H9 (cell line): ENCODE results near the gene EYA4. TPM values are rescaled to one million over a fixed set of nuclear protein-coding genes. Genes with fewer than 3 reads are reported as not detected.

Source experiments
- DNase-seq: peaks from one replicate; pipeline ENCODE4 v3.0.0-alpha.2; 2017
- H2AFZ ChIP-seq: one replicate; pipeline ENCODE4 v1.6.1; 2013; ENCODE audit warnings: mild to moderate bottlenecking, low read length, control low read depth, moderate library complexity
- H2AK5ac ChIP-seq: 2 replicates; pipeline ENCODE4 v1.6.1; 2013; ENCODE audit warnings: low read length, control low read depth, mixed read lengths; ENCODE audit not compliant: insufficient read length
- H2BK120ac ChIP-seq: one replicate; pipeline ENCODE4 v1.6.1; 2013; ENCODE audit warnings: low read depth, mild to moderate bottlenecking, low read length, control low read depth, inconsistent platforms; ENCODE audit not compliant: poor library complexity, severe bottlenecking
- H2BK12ac ChIP-seq: 2 replicates; pipeline ENCODE4 v1.6.1; 2013; ENCODE audit warnings: low read length, control low read depth, mixed read lengths, low read depth; ENCODE audit not compliant: insufficient read length
- H2BK15ac ChIP-seq: 2 replicates; pipeline ENCODE4 v1.6.1; 2013; ENCODE audit warnings: low read depth, low read length, control low read depth
- H2BK20ac ChIP-seq: one replicate; pipeline ENCODE4 v1.6.1; 2013; ENCODE audit warnings: low read depth, mild to moderate bottlenecking, low read length, control low read depth, inconsistent platforms; ENCODE audit not compliant: poor library complexity, severe bottlenecking
- H2BK5ac ChIP-seq: 2 replicates; pipeline ENCODE4 v1.6.1; 2013; ENCODE audit warnings: low read length, control low read depth, mixed read lengths; ENCODE audit not compliant: insufficient read length
- H3K14ac ChIP-seq: 2 replicates; pipeline ENCODE4 v1.6.1; 2013; ENCODE audit warnings: low read length, control low read depth; ENCODE audit not compliant: insufficient read depth
- H3K18ac ChIP-seq: 2 replicates; pipeline ENCODE4 v1.6.1; 2013; ENCODE audit warnings: low read depth, mild to moderate bottlenecking, mixed read lengths, low read length, control low read depth; ENCODE audit not compliant: insufficient read length
- H3K23ac ChIP-seq: 2 replicates; pipeline ENCODE4 v1.6.1; 2013; ENCODE audit warnings: low read length, control low read depth, mixed read lengths, low read depth; ENCODE audit not compliant: insufficient read length
- H3K23me2 ChIP-seq: 2 replicates; pipeline ENCODE4 v1.6.1; 2013; ENCODE audit warnings: low read depth, mild to moderate bottlenecking, mixed read lengths, low read length, control low read depth; ENCODE audit not compliant: insufficient read length, poor library complexity, severe bottlenecking
- H3K27ac ChIP-seq: 2 replicates; pipeline ENCODE4 v1.5.1; 2013; ENCODE audit warnings: low read length, control low read depth, mixed read lengths, low read depth; ENCODE audit not compliant: insufficient read length
- H3K27me3 ChIP-seq: 2 replicates; pipeline ENCODE4 v1.6.1; 2013; ENCODE audit warnings: low read length, control low read depth, inconsistent platforms; ENCODE audit not compliant: insufficient read depth
- H3K4ac ChIP-seq: 2 replicates; pipeline ENCODE4 v1.6.1; 2013; ENCODE audit warnings: low read depth, mild to moderate bottlenecking, control low read depth, inconsistent platforms, low read length, moderate library complexity
- H3K4me1 ChIP-seq: 2 replicates; pipeline ENCODE4 v1.6.1; 2013; ENCODE audit warnings: low read length, control low read depth, inconsistent platforms; ENCODE audit not compliant: insufficient read depth
- H3K4me2 ChIP-seq: 2 replicates; pipeline ENCODE4 v1.6.1; 2013; ENCODE audit warnings: low read length, control low read depth, mixed read lengths; ENCODE audit not compliant: insufficient read length, insufficient read depth
- H3K56ac ChIP-seq: 2 replicates; pipeline ENCODE4 v1.6.1; 2013; ENCODE audit warnings: low read depth, mild to moderate bottlenecking, mixed read lengths, low read length, control low read depth; ENCODE audit not compliant: insufficient read length
- H3K79me1 ChIP-seq: 2 replicates; pipeline ENCODE4 v1.6.1; 2013; ENCODE audit warnings: low read depth, mild to moderate bottlenecking, moderate library complexity, low read length, control low read depth, inconsistent platforms; ENCODE audit not compliant: insufficient read depth, poor library complexity, severe bottlenecking
- H3K79me2 ChIP-seq: 2 replicates; pipeline ENCODE4 v1.6.1; 2013; ENCODE audit warnings: low read length, control low read depth, inconsistent platforms; ENCODE audit not compliant: insufficient read depth
- H3K9ac ChIP-seq: 2 replicates; pipeline ENCODE4 v1.6.1; 2013; ENCODE audit warnings: low read length, control low read depth, mixed read lengths; ENCODE audit not compliant: insufficient read length; ENCODE audit errors: extremely low read depth
- H3K9me3 ChIP-seq: one replicate; pipeline ENCODE4 v1.6.1; 2013; ENCODE audit warnings: low read depth, low read length, inconsistent platforms; ENCODE audit not compliant: control insufficient read depth
- H3T11ph ChIP-seq: one replicate; pipeline ENCODE4 v1.6.1; 2013; ENCODE audit warnings: mild to moderate bottlenecking, low read length, control low read depth, inconsistent platforms
- H4K20me1 ChIP-seq: one replicate; pipeline ENCODE4 v1.6.1; 2013; ENCODE audit not compliant: control insufficient read depth, insufficient read length, insufficient read depth
- H4K5ac ChIP-seq: 2 replicates; pipeline ENCODE4 v1.6.1; 2013; ENCODE audit warnings: low read depth, mild to moderate bottlenecking, mixed read lengths, low read length, control low read depth; ENCODE audit not compliant: insufficient read length
- H4K8ac ChIP-seq: replicated peaks from 2 replicates; pipeline ENCODE4 v1.6.1; 2013; ENCODE audit warnings: low read length, control low read depth, mixed read lengths, low read depth; ENCODE audit not compliant: insufficient read length
- H4K91ac ChIP-seq: 2 replicates; pipeline ENCODE4 v1.6.1; 2013; ENCODE audit warnings: low read depth, mild to moderate bottlenecking, moderate library complexity, mixed read lengths, low read length, control low read depth; ENCODE audit not compliant: insufficient read length
- H3K27ac Mint-ChIP-seq, 3 experiments: 2 replicates in 2 of 3; 3 replicates in 1 of 3; pipeline ENCODE4 v1.8.0; 2020 to 2021; ENCODE audit warnings: mixed read lengths in 3 of 3, mild to moderate bottlenecking in 1 of 3, moderate library complexity in 1 of 3
- H3K27me3 Mint-ChIP-seq: 2 replicates; pipeline ENCODE4 v1.8.0; 2021; ENCODE audit warnings: low read depth, mild to moderate bottlenecking, moderate library complexity, mixed read lengths
- H3K36me3 Mint-ChIP-seq, 3 experiments: 2 replicates in 2 of 3; 3 replicates in 1 of 3; pipeline ENCODE4 v1.8.0; 2020 to 2021; ENCODE audit warnings: low read depth in 3 of 3, mixed read lengths in 3 of 3; ENCODE audit not compliant: insufficient read depth in 1 of 3
- H3K4me1 Mint-ChIP-seq, 2 experiments: 2 replicates each; pipeline ENCODE4 v1.8.0; 2020; ENCODE audit warnings: mixed read lengths in 2 of 2
- H3K4me3 Mint-ChIP-seq, 2 experiments: 2 replicates in 1 of 2; 3 replicates in 1 of 2; pipeline ENCODE4 v1.8.0; 2020 to 2021; ENCODE audit warnings: mild to moderate bottlenecking in 2 of 2, mixed read lengths in 2 of 2, moderate library complexity in 1 of 2
- H3K9me3 Mint-ChIP-seq, 2 experiments: 2 replicates in 1 of 2; 3 replicates in 1 of 2; pipeline ENCODE4 v1.8.0; 2020; ENCODE audit warnings: mild to moderate bottlenecking in 2 of 2, mixed read lengths in 2 of 2, moderate library complexity in 1 of 2
- WGBS: extraction: QIAGEN DNeasy Blood & Tissue Kit; methylation state at CpG from one replicate; pipeline ENCODE4 v1.1.7; 2013; ENCODE audit warnings: missing lambda C conversion rate, low lambda C conversion rate, mixed read lengths; ENCODE audit not compliant: insufficient read length; ENCODE audit errors: extremely low coverage; 5-methylcytosine and 5-hydroxymethylcytosine counted together
- total RNA-seq: library from RNA; stranded (reverse); gene quantifications from 2 replicates; pipeline ENCODE4 v1.2.1, GENCODE V29; 2021
- TF ChIP-seq, protein P1 (sequence below): fragments of 200-600 bp; sonication (generic); conservative IDR thresholded peaks from 3 replicates; pipeline ENCODE4 v1.8.0; 2021; ENCODE audit warnings: antibody characterized with exemption, mild to moderate bottlenecking

EYA4 gene
- total RNA-seq, 1 experiment from 2014 or later = 0.26 TPM

DNA sequence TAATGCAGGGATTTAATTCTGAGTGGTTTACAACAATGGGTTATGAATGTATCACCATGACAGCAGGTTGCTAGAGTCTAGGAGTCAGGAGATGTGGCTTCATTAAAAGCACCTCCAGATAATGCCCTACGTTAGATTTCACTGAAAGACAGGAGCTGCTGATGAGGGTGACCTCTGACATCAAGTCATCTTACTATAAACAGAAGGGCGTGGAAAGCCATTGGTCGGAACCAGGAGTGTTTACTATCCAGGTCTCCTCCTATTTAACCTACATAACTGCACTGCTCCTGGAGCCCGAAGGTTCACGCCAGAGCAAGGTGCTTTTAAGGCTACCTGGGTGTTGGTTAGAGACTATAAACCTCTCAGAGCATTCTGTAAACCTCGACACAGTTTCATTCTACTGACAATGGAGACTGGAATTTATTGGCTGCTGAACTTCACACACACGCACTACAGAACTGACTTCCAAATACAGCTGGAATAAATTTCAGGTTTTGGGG, 128.7 kb downstream of the EYA4 start:
- Histone ChIP-seq H2AK5ac (no peak overlapping the region), H3K27ac (no peak overlapping the region), H2BK20ac (no peak overlapping the region), H3K4me1 (no peaks in the 10 kb centered on the region), H3K4me2 (no peak overlapping the region), H3K56ac (no peak overlapping the region), H2AFZ (peak overlapping the region; percentile 5), H3K27me3 (no peaks in the 10 kb centered on the region), H3K23ac (no peak overlapping the region), H4K8ac (no peak overlapping the region), H2BK15ac (no peak overlapping the region), H4K5ac (no peak overlapping the region), H3K14ac (no peak overlapping the region), H3K9me3 (no peaks in the 10 kb centered on the region), H3K18ac (no peak overlapping the region), H3K79me2 (no peaks in the 10 kb centered on the region), H4K20me1 (no peaks in the 10 kb centered on the region), H4K91ac (no peak overlapping the region), H3K4ac (no peak overlapping the region), H3K9ac (no peak overlapping the region), H3K23me2 (no peaks in the 10 kb centered on the region), H2BK12ac (no peak overlapping the region), H2BK5ac (no peak overlapping the region), H3K79me1 (no peaks in the 10 kb centered on the region), H3T11ph (no peak overlapping the region), H2BK120ac (no peak overlapping the region)
- no CpG with 5 or more reads among the region's 7 CpGs for WGBS
- H3K36me3 Mint-ChIP-seq = no peaks in the 10 kb centered on the region
- TF ChIP-seq, protein P1, sequence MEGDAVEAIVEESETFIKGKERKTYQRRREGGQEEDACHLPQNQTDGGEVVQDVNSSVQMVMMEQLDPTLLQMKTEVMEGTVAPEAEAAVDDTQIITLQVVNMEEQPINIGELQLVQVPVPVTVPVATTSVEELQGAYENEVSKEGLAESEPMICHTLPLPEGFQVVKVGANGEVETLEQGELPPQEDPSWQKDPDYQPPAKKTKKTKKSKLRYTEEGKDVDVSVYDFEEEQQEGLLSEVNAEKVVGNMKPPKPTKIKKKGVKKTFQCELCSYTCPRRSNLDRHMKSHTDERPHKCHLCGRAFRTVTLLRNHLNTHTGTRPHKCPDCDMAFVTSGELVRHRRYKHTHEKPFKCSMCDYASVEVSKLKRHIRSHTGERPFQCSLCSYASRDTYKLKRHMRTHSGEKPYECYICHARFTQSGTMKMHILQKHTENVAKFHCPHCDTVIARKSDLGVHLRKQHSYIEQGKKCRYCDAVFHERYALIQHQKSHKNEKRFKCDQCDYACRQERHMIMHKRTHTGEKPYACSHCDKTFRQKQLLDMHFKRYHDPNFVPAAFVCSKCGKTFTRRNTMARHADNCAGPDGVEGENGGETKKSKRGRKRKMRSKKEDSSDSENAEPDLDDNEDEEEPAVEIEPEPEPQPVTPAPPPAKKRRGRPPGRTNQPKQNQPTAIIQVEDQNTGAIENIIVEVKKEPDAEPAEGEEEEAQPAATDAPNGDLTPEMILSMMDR = no peak
- no peaks in the 10 kb centered on the region for H3K9me3 Mint-ChIP-seq
- DNase-seq = no peak
- peak overlapping the region in 1 of 3 experiments; percentile 46; a peak in 1 of 7 replicates for H3K27ac Mint-ChIP-seq
- no peaks in the 10 kb centered on the region for H3K27me3 Mint-ChIP-seq
- H3K4me3 Mint-ChIP-seq = no peak overlapping the region
- H3K4me1 Mint-ChIP-seq = peaks cover 0 to 9% of the 10 kb centered on the region in 2 experiments; a peak in 1 of 4 replicates
